IMR-90 (cell line): Measurements from ENCODE around the gene NOXRED1. TPM values are rescaled to one million over a fixed set of nuclear protein-coding genes. Genes with fewer than 3 reads are reported as not detected.

Source experiments
- ATAC-seq: fragments of 200-7000 bp; cut with Tn5 transposase; 2 replicates; pipeline ENCODE4 v1.9.1; 2020; ENCODE audit warnings: low read depth, mild to moderate bottlenecking, moderate library complexity
- BruUV-seq: library from RNA; stranded (reverse); fragments of 400-500 nt; replicated peaks from 2 replicates; lab custom pipeline; 2021; lab: Mats Ljungman, UMichigan
- CTCF ChIA-PET: fragments of 300-600 bp; formaldehyde crosslinking; extraction: SDS; loops from one replicate; lab custom pipeline; 2021; ENCODE audit warnings: antibody characterized with exemption; lab: Yijun Ruan, JAX
- POLR2A ChIA-PET: fragments of 300-600 bp; sonication (Branson Sonifier 250); formaldehyde crosslinking; loops from one replicate; lab custom pipeline; 2022; ENCODE audit warnings: antibody characterized with exemption; ENCODE audit not compliant: unreplicated experiment; lab: Charles Lee
- DNase-seq: peaks from one replicate; pipeline ENCODE4 v3.0.0; 2013
- H2AFZ ChIP-seq: replicated peaks from 2 replicates; pipeline ENCODE3; 2013; ENCODE audit warnings: low read length, mild to moderate bottlenecking; ENCODE audit not compliant: poor library complexity
- H2AK5ac ChIP-seq: 2 replicates; pipeline ENCODE4 v1.6.1; 2013; ENCODE audit warnings: low read depth, low read length, inconsistent platforms
- H2AK9ac ChIP-seq: replicated peaks from 2 replicates; pipeline ENCODE3; 2013; ENCODE audit warnings: mild to moderate bottlenecking, low read depth, low read length, moderate library complexity; ENCODE audit not compliant: poor library complexity
- H2BK120ac ChIP-seq: 2 replicates; pipeline ENCODE4 v1.6.1; 2013; ENCODE audit warnings: low read depth, low read length, inconsistent platforms
- H2BK15ac ChIP-seq: 3 replicates; pipeline ENCODE4 v1.6.1; 2013; ENCODE audit warnings: low read depth, low read length, inconsistent platforms
- H2BK20ac ChIP-seq: 2 replicates; pipeline ENCODE4 v1.6.1; 2013; ENCODE audit warnings: low read depth, mild to moderate bottlenecking, inconsistent platforms, low read length, moderate library complexity
- H2BK5ac ChIP-seq: 2 replicates; pipeline ENCODE4 v1.6.1; 2013; ENCODE audit warnings: mild to moderate bottlenecking, low read depth, low read length, inconsistent platforms; ENCODE audit not compliant: poor library complexity, severe bottlenecking
- H3K14ac ChIP-seq: replicated peaks from 2 replicates; pipeline ENCODE4 v1.6.1; 2013; ENCODE audit warnings: low read depth, low read length, inconsistent platforms
- H3K18ac ChIP-seq: 2 replicates; pipeline ENCODE4 v1.6.1; 2013; ENCODE audit warnings: low read depth, low read length, control low read depth
- H3K23ac ChIP-seq: 2 replicates; pipeline ENCODE4 v1.6.1; 2013; ENCODE audit warnings: low read depth, low read length, inconsistent platforms
- H3K27ac ChIP-seq: 2 replicates; pipeline ENCODE4 v1.5.1; 2013; ENCODE audit warnings: mild to moderate bottlenecking, control low read depth, low read length; ENCODE audit not compliant: insufficient read depth
- H3K27me3 ChIP-seq: 2 replicates; pipeline ENCODE4 v1.6.1; 2013; ENCODE audit warnings: low read length; ENCODE audit not compliant: control insufficient read depth, insufficient read depth
- H3K36me3 ChIP-seq: 2 replicates; pipeline ENCODE4 v1.6.1; 2013; ENCODE audit warnings: low read length, mixed read lengths; ENCODE audit not compliant: control insufficient read depth, insufficient read depth
- H3K4ac ChIP-seq: 2 replicates; pipeline ENCODE4 v1.6.1; 2013; ENCODE audit warnings: low read depth, low read length, inconsistent platforms
- H3K4me1 ChIP-seq: 2 replicates; pipeline ENCODE4 v1.6.1; 2013; ENCODE audit warnings: low read length, mixed read lengths; ENCODE audit not compliant: control insufficient read depth, insufficient read depth
- H3K4me2 ChIP-seq: 2 replicates; pipeline ENCODE4 v1.6.1; 2013; ENCODE audit warnings: low read depth, mild to moderate bottlenecking, control low read depth, low read length, moderate library complexity
- H3K4me3 ChIP-seq: 2 replicates; pipeline ENCODE4 v1.5.1; 2013; ENCODE audit warnings: low read depth, mild to moderate bottlenecking, control low read depth, low read length, moderate library complexity; ENCODE audit not compliant: insufficient read depth
- H3K56ac ChIP-seq: 2 replicates; pipeline ENCODE4 v1.6.1; 2013; ENCODE audit warnings: low read length, inconsistent platforms; ENCODE audit not compliant: insufficient read depth; ENCODE audit errors: extremely low read depth
- H3K79me1 ChIP-seq, 2 experiments: 2 replicates each; pipeline ENCODE4 v1.6.1; 2013; ENCODE audit warnings: low read length in 2 of 2, inconsistent platforms in 1 of 2, low read depth in 1 of 2
- H3K9ac ChIP-seq: 2 replicates; pipeline ENCODE4 v1.6.1; 2013; ENCODE audit warnings: low read depth, low read length, control low read depth
- H3K9me1 ChIP-seq: 2 replicates; pipeline ENCODE4 v1.6.1; 2013; ENCODE audit warnings: low read length, inconsistent platforms; ENCODE audit not compliant: insufficient read depth
- H3K9me3 ChIP-seq: 2 replicates; pipeline ENCODE4 v1.6.1; 2013; ENCODE audit warnings: low read length; ENCODE audit not compliant: control insufficient read depth, insufficient read depth
- H4K20me1 ChIP-seq: 2 replicates; pipeline ENCODE4 v1.6.1; 2013; ENCODE audit warnings: low read length, inconsistent platforms; ENCODE audit not compliant: insufficient read depth
- H4K5ac ChIP-seq: 2 replicates; pipeline ENCODE4 v1.6.1; 2013; ENCODE audit warnings: mild to moderate bottlenecking, low read depth, low read length, control low read depth
- H4K8ac ChIP-seq, 2 experiments: 2 replicates each; pipeline ENCODE4 v1.6.1; 2013; ENCODE audit warnings: low read depth in 2 of 2, low read length in 2 of 2, control low read depth in 1 of 2, inconsistent platforms in 1 of 2
- H4K91ac ChIP-seq: 2 replicates; pipeline ENCODE4 v1.6.1; 2013; ENCODE audit warnings: low read depth, low read length, inconsistent platforms; ENCODE audit not compliant: insufficient read depth
- BHLHE40 ChIP-seq: fragments of 150-350 bp; IDR thresholded peaks from 2 replicates; pipeline ENCODE4 v1.6.1; 2016; ENCODE audit warnings: mild to moderate bottlenecking, low read depth, low read length
- CEBPB ChIP-seq: IDR thresholded peaks from 2 replicates; pipeline ENCODE4 v1.6.1; 2012; ENCODE audit warnings: low read depth, low read length, improper control_type of control experiment
- ELK1 ChIP-seq: fragments of 150-350 bp; IDR thresholded peaks from 2 replicates; pipeline ENCODE4 v1.6.1; 2016; ENCODE audit warnings: low read depth, mild to moderate bottlenecking, low read length, moderate library complexity, borderline replicate concordance
- FOS ChIP-seq: fragments of 150-350 bp; IDR thresholded peaks from 2 replicates; pipeline ENCODE4 v1.6.1; 2016; ENCODE audit warnings: low read depth, low read length
- MAFK ChIP-seq: IDR thresholded peaks from 2 replicates; pipeline ENCODE4 v1.6.1; 2012; ENCODE audit warnings: low read depth, low read length, improper control_type of control experiment
- MAZ ChIP-seq: IDR thresholded peaks from 2 replicates; pipeline ENCODE4 v1.6.1; 2012; ENCODE audit warnings: low read depth, mild to moderate bottlenecking, low read length, improper control_type of control experiment, moderate library complexity, borderline replicate concordance
- MXI1 ChIP-seq: IDR thresholded peaks from 2 replicates; pipeline ENCODE4 v1.6.1; 2012; ENCODE audit warnings: low read depth, mild to moderate bottlenecking, low read length, moderate library complexity, borderline replicate concordance
- NFE2L2 ChIP-seq: fragments of 150-350 bp; IDR thresholded peaks from 2 replicates; pipeline ENCODE4 v1.6.1; 2016; ENCODE audit warnings: low read depth, mild to moderate bottlenecking, low read length
- POLR2A ChIP-seq: IDR thresholded peaks from 2 replicates; pipeline ENCODE4 v1.6.1; 2012; ENCODE audit warnings: mild to moderate bottlenecking, low read depth, low read length
- RAD21 ChIP-seq: IDR thresholded peaks from 2 replicates; pipeline ENCODE4 v1.6.1; 2012; ENCODE audit warnings: low read length, improper control_type of control experiment
- RCOR1 ChIP-seq: IDR thresholded peaks from 2 replicates; pipeline ENCODE4 v1.6.1; 2012; ENCODE audit warnings: mild to moderate bottlenecking, low read length, improper control_type of control experiment; ENCODE audit not compliant: insufficient replicate concordance
- RFX5 ChIP-seq: IDR thresholded peaks from 2 replicates; pipeline ENCODE4 v1.8.0; 2012; ENCODE audit warnings: low read depth, mild to moderate bottlenecking, low read length, moderate library complexity
- SMC3 ChIP-seq: fragments of 150-350 bp; IDR thresholded peaks from 2 replicates; pipeline ENCODE4 v1.6.1; 2016; ENCODE audit warnings: low read depth, mild to moderate bottlenecking, antibody characterized with exemption, low read length, moderate library complexity
- WGBS, 2 experiments: methylation state at CpG; one replicate each; pipeline versions ENCODE4 v1.1.5 to v1.1.7; 2013; ENCODE audit warnings: missing lambda C conversion rate in 2 of 2; ENCODE audit not compliant: insufficient read length in 1 of 2; ENCODE audit errors: extremely low coverage in 2 of 2; 5-methylcytosine and 5-hydroxymethylcytosine counted together
- dilution Hi-C: fragments of 300-500 bp; cut with HindIII; formaldehyde crosslinking; loops from one replicate; pipeline ENCODE4 v1.14.3; 2018; ENCODE audit warnings: low sequenced_read_pairs; ENCODE audit not compliant: unreplicated experiment
- in situ Hi-C: fragments of 300-500 bp; cut with MboI; formaldehyde crosslinking; loops from 3 replicates; pipeline ENCODE4 v1.14.3; 2019; ENCODE audit warnings: low sequenced_read_pairs, inconsistent platforms, mixed read lengths
- intact Hi-C: fragments of 100-400 bp; cut with micrococcal nuclease; formaldehyde crosslinking; loops from 2 replicates; pipeline ENCODE4 v1.10.0; 2022
- polyA plus RNA-seq, 3 experiments: library from polyadenylated mRNA; depleted of rRNA; stranded (reverse); fragments of >200 nt; gene quantifications; 2 replicates each; pipeline ENCODE4 v1.2.3, GENCODE V29; 2012; ENCODE audit warnings: low replicate concordance in 1 of 3
- total RNA-seq: library from RNA; depleted of rRNA; stranded (reverse); fragments of >200 nt; gene quantifications from 2 replicates; pipeline ENCODE4 v1.2.3, GENCODE V29; 2012
- TF ChIP-seq, protein P1 (sequence below): conservative IDR thresholded peaks from 2 replicates; pipeline ENCODE4 v1.5.1; 2012; ENCODE audit warnings: mild to moderate bottlenecking, low read depth, low read length, improper control_type of control experiment

NOXRED1 gene
- total and polyA plus RNA-seq, 2 of the 4 experiments (the other 2 are of a cell fraction): under 0.01 to 0.14 TPM

DNA sequence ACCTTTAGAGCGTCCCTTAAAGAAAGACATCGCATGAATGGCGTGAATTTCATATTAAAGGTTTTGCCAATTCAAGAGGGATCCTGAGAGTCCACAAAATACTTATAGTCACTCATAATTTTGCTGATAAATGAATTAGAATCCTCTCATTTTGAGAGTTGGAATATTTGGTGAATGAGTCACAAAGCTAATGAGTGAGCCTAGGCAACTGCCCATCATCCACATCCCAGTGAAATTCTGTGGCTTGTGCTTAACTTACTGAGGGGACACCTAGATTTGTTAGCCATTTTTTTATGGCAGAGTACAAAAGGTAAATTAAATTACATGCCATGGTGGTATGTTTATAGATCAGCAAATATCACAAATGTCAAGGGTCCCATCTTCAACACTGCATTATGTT is 12.7 kb upstream of the NOXRED1 start:
- Histone ChIP-seq H3K18ac (no peak overlapping the region), H3K23ac (no peak overlapping the region), H2AK5ac (no peak overlapping the region), H3K4ac (no peak overlapping the region), H3K79me1 (no peaks in the 10 kb centered on the region; a peak in 1 of 4 replicates), H3K9ac (no peak overlapping the region), H4K5ac (no peak overlapping the region), H3K27me3 (no peaks in the 10 kb centered on the region), H2BK5ac (no peak overlapping the region), H2BK20ac (no peak overlapping the region), H4K8ac (no peak overlapping the region), H4K91ac (no peak overlapping the region), H2BK15ac (no peak overlapping the region), H3K27ac (no peak overlapping the region), H4K20me1 (no peaks in the 10 kb centered on the region), H3K14ac (no peak overlapping the region), H3K4me1 (no peaks in the 10 kb centered on the region), H3K36me3 (peaks cover 31% of the 10 kb centered on the region), H3K9me3 (no peaks in the 10 kb centered on the region), H2AFZ (no peak overlapping the region), H3K4me3 (no peak overlapping the region), H3K56ac (no peak overlapping the region), H2BK120ac (no peak overlapping the region), H3K4me2 (no peak overlapping the region), H3K9me1 (peaks cover 2% of the 10 kb centered on the region; the same call in 1 of the 2 replicates), H2AK9ac (no peak overlapping the region)
- ChIA-PET POLR2A (no interaction called here), CTCF (no interaction called here)
- ATAC-seq (no peak), DNase-seq (no peak)
- BruUV-seq: no TSS peak
- WGBS, 2 experiments: no CpG with 5 or more reads among the region's 3 CpGs
- in situ Hi-C loops (no loop called here), intact Hi-C loops (no loop called here), dilution Hi-C loops (no loop called here)
- TF ChIP-seq CEBPB (no peak), FOS (no peak), BHLHE40 (no peak), SMC3 (no peak), NFE2L2 (no peak), ELK1 (no peak), MAFK (no peak), POLR2A (no peak), MAZ (no peak), RFX5 (no peak), MXI1 (no peak), RCOR1 (no peak), RAD21 (no peak)
- TF ChIP-seq, protein P1, sequence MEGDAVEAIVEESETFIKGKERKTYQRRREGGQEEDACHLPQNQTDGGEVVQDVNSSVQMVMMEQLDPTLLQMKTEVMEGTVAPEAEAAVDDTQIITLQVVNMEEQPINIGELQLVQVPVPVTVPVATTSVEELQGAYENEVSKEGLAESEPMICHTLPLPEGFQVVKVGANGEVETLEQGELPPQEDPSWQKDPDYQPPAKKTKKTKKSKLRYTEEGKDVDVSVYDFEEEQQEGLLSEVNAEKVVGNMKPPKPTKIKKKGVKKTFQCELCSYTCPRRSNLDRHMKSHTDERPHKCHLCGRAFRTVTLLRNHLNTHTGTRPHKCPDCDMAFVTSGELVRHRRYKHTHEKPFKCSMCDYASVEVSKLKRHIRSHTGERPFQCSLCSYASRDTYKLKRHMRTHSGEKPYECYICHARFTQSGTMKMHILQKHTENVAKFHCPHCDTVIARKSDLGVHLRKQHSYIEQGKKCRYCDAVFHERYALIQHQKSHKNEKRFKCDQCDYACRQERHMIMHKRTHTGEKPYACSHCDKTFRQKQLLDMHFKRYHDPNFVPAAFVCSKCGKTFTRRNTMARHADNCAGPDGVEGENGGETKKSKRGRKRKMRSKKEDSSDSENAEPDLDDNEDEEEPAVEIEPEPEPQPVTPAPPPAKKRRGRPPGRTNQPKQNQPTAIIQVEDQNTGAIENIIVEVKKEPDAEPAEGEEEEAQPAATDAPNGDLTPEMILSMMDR: no peak
